HG02943 (cell line): ENCODE measurements around the gene MPST.

Source experiments
- ATAC-seq: cut with Tn5 transposase; IDR thresholded peaks from one replicate; pipeline ENCODE4 v1.9.1; 2021; ENCODE audit warnings: mild to moderate bottlenecking, low read depth, moderate library complexity; ENCODE audit not compliant: unreplicated experiment

MPST gene

GRCh38 chr22:37075046-37075445, 55.5 kb downstream of the MPST start:
- ATAC-seq: no peak

DNA sequence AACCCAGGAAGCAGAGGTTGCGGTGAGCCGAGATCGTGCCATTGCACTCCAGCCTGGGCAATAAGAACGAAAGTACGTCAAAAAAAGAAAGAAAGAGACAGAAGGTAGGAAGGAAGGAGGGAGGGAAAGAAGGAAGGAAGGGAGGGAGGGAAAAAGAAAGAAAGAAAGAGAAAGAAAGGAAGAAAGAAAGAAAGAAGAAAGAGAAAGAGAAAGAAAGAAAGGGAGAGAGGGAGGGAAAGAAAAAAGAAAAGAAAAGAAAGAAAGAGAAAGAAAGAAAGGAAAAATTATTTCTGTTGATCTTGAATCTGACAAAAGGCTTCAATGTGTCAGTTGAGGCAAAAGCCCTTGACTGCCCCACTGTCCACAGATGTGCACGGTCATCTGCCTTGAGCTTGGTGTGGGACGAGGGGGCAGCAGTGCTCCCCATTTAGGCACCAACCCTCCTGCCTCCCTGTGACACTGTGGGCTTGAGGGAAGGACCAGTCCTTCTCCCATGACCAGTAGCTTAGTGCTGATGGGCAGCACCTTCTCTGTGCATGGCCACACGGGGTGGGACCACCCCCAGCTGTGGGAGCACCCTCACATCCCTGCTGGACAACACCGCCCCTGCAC, 56.4 kb downstream of the MPST start:
- ATAC-seq: no peak

- ATAC-seq: no peak
Measured at GRCh38 chr22:37077802-37078448, 58.4 kb downstream of the MPST start.

GRCh38 chr22:37079158-37079557, 59.6 kb downstream of the MPST start:
- ATAC-seq: no peak
